Coronary artery (tissue), 2 donors: ENCODE results near the gene PARP16.
"Not testable (repeated sequence)": the region's sequence is repeated elsewhere in the genome, so short reads cannot be mapped to it uniquely, and the experiment has no call there.

Source experiments
- DNase-seq: peaks from one replicate; pipeline ENCODE4 v3.0.0-alpha.2; 2017; ENCODE audit warnings: low spot score
- H3K27ac ChIP-seq, 2 donors: fragments of 200-600 bp; sonication (generic); one replicate each; pipeline ENCODE4 v1.5.1; 2016 to 2019
- H3K4me3 ChIP-seq: fragments of 200-600 bp; sonication (generic); 2 replicates; pipeline ENCODE4 v1.5.1; 2016; ENCODE audit warnings: mild to moderate bottlenecking, moderate library complexity
- CTCF ChIP-seq: fragments of 200-600 bp; sonication (generic); IDR thresholded peaks from one replicate; pipeline ENCODE4 v1.5.1; 2019; ENCODE audit warnings: antibody characterized with exemption

The PARP16 gene

GRCh38 chr15:65249641-65250040 is 37.0 kb downstream of the PARP16 start:
- peak overlapping the region in 1 of 2 donors; percentile 41 for H3K27ac ChIP-seq
- TF ChIP-seq CTCF, result no peak
- DNase-seq, result no peak

GRCh38 chr15:65248511-65249255 is 38.0 kb downstream of the PARP16 start:
- Histone ChIP-seq H3K4me3 (no peak overlapping the region), H3K27ac (peak overlapping the region in 1 of 2 donors; percentile 41)
- no peak for TF ChIP-seq CTCF
- no peak for DNase-seq

More at GRCh38 chr15:65249641-65250040, 37.0 kb downstream of the PARP16 start:
- no peak overlapping the region for H3K4me3 ChIP-seq

GRCh38 chr15:65246939-65247338 is 39.7 kb downstream of the PARP16 start:
- no peak for DNase-seq
- H3K4me3 ChIP-seq, result no peak overlapping the region
- no peak overlapping the region for H3K27ac ChIP-seq
- TF ChIP-seq CTCF, result no peak

GRCh38 chr15:65246026-65246714 is 40.5 kb downstream of the PARP16 start:
- DNase-seq, result no peak
- Histone ChIP-seq H3K4me3 (no peak overlapping the region), H3K27ac (peak overlapping the region; percentile 25 to 66)
- no peak for TF ChIP-seq CTCF

- no peak for TF ChIP-seq CTCF
- no peak for DNase-seq
- peak overlapping the region; percentile 25 to 66 for H3K27ac ChIP-seq
- H3K4me3 ChIP-seq, result no peak overlapping the region
These were observed 41.4 kb downstream of the PARP16 start for GRCh38 chr15:65245096-65245856.

GRCh38 chr15:65244638-65245037 is 42.0 kb downstream of the PARP16 start:
- DNase-seq, result no peak
- peak overlapping the region in 1 of 2 donors; percentile 66 for H3K27ac ChIP-seq
- TF ChIP-seq CTCF, result no peak
- H3K4me3 ChIP-seq, result no peak overlapping the region

GRCh38 chr15:65236443-65236842 is 50.2 kb downstream of the PARP16 start:
- H3K27ac ChIP-seq, DNase-seq: not testable (repeated sequence)

More at GRCh38 chr15:65236443-65236842, 50.2 kb downstream of the PARP16 start:
- H3K4me3 ChIP-seq, result not testable (repeated sequence)
